Embryonic facial prominence (tissue), 1 donor: ENCODE measurements around the gene PAXX.

ENCODE experiments used
- DNase-seq: peaks from one replicate; pipeline ENCODE4 v3.0.0-alpha.2; 2016; ENCODE audit errors: extremely low spot score

PAXX gene

DNA sequence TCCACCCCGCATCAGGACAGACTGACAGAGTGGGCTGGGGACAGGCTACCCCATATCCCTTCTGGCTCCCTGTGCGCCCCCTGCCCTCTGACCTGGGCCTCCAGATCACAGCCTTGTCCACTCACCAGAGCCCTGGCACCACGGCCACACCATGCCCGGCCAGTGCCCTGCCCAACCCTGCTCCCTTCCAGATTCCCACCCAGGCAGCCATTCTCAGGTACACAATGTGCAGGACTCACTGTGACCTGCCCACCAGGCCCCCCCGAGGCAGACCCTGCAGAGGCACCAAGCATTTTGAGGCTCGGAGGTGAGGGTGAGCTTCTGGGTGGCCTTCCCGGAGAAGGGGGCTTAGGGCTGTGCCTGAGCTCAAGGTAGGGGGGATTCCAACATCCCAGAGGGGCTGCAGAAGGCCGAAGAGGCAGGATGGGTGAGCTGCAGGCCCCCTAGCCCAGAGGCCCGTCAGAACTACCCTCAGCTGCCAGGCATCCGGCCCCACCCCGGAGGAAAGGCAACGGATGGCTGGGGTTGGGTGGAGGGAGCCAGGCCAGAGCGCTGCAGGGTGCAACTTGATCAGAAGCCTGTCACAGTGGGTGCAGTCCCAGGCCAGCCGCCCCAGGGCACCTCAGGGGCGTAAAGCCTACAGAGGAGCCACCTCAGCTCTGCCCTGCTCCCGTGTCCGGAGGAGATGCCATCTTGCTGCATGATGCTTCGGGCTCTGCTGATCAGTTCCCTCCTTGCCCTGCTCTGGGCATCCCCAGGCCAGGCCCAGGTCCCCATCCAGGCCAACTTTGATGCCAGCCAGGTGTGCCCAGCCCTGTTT lies 9.8 kb upstream of the PAXX start, which contains the start of gene LCNL1:
Gene LCNL1 (plus strand): TSS at position 762 of the 820 bp plus-strand sequence. CDS start 594 bp downstream, outside the sequence.
- DNase-seq = no peak

DNA sequence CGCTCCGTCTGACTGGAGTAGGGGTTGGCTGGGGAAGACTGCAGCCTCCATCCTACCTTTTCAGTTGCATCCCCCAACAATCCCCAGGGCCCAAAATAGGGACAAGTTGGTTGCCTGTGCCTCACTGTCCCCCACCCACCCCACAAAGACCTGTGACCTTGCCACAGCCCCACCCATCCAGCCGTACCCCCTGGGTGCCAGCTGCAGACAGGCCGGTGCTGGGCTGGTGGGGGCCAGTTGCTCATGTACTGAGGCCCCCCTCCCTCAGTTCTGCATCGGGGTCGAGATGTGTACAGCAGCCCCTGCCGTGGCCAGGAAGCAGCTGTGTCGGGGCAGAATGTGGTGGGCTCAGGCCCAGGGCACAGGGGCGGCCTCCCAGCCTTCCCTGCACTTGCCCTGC lies 9.1 kb upstream of the PAXX start:
- no peak for DNase-seq

DNA sequence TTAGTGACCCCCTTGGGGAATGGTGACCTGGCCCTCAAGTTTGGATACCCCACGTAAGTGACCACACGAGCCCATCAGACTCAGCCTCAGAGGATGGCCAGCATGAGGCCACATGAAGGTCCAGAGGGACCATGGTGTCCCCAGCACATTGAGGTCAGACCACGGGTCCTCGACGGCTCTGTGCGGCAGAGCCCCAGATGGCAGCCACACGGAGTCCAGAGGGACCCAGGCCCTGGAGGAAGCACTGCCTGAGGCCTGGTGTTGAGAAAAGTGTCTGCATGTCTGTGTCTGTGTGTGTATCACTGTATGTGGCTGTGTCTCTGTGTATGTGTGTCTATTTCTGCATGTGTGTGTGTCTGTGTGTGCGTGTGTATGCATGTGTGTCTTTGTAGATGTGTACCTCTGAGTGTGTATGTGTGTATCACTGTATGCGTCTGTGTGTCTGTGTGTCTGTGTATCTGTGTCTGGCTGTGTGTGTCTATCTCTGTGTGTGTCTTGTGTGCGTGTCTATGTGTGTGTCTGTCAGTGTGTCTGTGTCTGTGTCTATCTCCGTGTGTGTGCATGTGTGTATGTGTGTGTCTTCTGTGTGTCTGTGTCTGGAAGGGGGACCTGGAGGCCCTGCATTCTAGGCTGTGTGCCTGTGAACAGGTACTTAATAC lies 8.4 kb upstream of the PAXX start:
- no peak for DNase-seq

DNA sequence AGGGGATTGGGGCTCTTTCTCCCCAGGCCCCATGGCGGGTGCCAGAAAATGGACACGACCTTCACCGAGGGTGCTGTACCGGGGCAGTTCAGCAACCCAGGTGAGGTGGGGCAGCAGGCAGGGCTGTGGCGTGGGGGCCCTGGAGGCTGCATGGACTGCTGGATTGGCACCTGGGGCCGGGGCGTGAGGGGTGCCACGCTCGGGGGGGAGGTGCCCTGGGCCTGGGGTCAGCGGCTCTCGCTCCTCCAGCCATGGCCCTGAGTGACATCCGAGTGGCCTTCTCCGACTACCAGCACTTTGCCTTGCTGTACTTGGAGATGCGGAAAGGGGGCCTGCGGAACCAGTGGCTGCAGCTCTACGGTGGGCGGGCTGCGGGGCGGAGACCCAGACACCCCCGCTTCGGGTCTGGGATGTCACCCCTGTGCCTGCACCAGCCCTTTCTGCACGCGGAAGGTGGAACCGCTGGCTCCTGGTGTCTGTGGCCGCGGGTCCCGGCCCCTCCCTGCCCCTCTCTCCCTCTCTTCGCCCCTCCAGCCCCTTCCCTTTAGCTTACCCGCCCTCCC lies 7.7 kb upstream of the PAXX start:
- DNase-seq = no peak

DNA sequence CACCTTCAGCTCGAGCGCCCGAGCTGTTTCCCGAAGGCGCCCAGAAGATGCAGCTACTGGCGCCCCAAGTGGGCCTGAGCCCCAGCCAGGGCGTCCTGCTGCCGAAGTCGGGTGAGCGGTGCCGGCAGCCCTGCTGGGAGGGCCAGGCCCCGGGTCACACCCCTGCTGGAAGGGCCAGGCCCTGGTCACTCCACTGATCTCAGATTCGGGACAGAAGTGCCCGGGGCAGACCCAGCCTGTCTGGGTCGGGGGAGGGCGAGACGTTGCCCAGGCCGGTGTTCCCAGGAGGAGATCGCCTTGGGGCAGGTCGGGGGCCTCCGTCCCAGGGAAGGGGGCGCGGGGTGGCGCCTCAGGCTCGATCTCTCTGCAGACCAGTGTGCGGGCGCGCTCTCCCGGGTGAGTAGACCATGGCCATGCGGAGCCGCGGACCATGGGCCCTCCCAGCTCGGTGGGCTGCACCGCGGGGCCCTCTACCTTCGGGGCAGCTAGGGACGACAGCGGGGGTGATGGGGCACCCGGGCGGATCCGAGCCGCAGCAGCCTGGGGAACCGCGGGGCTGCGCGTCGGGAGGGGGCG lies 7.1 kb upstream of the PAXX start:
- DNase-seq = no peak

DNA sequence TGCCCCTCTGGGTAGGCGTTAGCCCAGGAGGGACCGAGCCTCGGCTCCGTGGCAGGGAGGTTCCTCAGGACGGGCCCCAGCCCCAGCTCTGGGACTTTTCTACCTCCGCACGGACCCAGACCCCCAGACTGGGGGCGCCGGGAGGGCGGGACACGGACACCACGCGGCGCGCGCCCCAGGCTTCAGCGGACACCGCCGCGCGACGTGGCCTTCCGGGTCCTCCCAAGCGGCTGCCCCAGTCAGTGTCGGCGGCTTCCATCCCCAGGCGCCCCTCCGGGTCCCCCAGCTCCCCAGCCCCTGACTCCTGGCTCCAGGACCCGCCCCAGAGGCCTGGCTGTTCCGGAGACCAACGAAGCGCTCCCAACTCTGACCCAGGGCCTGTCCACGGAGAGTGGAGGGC lies 6.4 kb upstream of the PAXX start:
- no peak for DNase-seq

DNA sequence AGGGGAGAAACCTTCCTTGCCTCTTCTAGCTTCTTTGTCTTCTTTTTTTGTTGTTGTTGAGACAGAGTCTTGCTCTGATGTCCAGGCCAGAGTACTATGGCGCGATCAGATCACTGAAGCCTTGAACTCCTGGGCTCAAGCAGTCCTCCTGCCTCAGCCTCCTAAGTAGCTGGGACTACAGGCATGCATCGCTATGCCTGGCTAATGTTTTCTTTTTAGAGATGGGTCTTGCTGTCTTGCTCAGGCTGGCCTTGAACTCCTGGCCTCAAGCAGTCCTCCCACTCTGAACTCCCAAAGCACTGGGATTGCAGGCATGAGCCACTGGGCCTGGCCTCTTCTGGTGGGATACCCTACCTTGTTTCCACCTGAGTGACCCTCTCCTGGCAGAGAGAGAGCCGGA lies 3.4 kb upstream of the PAXX start:
- DNase-seq = no peak

DNA sequence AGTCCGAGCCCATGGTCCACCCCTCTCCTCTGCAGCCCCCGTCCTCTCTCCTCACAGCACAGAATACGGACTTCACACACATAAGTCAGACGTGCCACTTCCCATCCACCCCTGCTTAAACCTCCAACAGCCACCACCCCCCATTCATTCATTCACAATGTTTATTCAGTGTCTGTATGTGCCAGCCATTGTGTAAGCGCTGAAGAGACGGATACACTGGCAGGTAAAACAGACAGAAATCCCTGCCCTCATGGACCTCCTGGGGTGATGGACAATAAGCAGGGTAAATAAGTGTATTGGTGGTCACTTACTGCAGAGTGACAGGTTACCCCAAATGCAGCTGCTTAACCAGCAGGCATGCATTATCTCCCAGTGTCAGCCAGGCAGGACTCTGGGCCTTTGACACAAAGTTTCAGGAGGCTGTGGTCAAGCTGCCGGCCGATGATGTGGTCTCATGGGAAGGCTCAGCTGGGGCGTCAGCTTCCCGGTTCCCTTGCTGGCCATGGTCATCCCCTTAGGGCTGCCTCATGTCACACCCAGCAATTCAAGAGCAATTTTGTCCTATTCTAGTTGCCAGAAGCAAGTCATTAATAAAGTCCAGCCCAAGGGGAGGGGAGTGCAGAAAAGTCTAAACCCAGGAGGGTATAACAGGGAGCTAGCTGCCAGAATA lies 1.8 kb upstream of the PAXX start:
- no peak for DNase-seq

DNA sequence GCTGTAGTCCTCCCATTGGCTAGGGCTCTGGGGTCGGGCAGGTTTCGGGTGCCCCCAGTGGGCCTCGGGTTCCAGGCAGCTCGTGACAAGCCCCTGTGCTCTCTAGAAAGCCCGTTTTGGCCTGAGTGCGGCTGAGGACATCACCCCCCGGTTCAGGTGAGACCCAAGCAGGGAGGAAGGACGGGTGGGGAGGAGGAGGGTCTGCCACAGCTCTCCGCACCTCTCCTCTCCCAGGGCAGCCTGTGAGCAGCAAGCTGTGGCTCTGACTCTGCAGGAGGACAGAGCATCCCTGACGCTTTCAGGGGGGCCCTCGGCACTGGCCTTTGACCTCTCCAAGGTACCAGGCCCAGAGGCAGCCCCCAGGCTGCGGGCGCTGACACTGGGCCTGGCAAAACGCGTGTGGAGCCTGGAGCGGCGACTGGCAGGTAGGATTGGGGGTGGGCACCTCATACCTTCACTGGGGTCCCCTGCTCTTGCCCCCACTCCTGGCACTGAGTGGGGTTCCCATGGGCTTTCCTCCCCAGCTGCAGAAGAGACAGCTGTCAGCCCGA lies 672 bp downstream of the PAXX start:
- DNase-seq = no peak

DNA sequence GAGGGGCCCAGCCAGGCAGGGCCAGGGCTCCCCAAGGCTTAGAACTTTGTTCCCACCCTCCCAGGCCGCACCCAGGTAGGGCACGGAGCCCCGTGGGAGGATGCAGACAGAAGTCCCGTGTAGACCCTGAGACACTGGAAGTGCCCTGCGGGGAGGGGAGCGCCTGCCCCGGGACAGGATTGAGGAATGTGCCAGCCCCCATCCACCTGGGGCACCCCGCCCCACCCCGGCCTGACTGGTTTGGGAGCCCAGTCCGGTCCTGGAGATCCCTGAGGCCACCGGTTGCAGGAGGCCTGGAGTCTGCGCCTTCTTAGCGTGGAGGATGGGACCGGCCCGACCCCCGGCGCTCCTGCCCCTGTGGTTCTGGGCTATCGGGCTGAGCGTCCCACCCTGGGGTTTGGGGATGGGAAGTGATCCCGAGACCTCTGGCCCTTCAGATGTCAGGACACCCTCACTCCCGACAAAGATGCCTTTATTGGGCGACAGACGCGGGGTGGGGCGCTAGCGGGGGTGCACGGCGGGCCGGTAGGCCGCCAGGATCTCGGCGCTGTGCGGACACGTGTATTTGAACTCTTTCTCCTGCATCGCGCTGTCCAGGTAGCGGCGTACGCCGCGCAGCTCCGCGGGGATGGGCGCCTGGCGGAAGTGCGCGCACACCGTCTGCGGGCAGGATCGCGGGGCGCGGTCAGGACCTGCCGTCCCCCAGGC lies 2.1 kb downstream of the PAXX start:
- DNase-seq = no peak

DNA sequence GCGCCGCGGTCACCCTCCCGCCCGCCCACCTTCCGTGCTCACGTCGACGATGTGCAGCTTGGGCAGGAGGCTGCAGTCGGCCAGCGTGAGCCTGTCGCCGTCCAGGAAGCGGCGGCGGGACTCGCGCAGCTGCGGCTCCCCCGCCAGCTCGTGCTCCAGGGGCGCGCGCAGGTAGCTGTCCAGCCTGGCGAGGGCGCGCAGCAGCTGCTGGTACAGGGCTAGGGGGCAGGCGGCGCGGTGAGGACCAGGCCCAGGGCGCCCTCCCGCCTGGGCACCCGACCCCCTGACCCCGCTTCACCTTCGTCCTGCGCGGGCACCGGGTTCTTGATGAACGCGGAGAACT lies 2.6 kb downstream of the PAXX start:
- no peak for DNase-seq

DNA sequence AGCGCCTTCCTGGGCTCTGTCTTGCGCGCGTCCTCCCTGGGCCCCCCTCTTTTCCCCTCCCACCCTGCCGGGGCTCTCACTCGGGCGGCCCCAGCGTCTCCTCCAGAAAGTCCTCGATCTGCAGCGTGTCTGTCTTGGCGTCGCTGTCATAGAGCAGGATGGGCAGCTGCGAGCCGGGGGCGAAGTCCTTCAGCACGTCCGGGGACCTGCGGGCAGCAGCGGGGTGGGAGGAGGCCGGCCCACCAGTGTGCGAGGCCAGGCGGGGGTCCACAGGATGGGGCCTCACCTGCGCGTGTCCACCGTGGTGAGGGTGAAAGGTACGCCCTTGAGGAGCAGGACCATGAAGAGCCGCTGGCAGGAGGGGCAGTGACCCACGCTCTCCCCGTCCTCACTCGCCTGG lies 3.1 kb downstream of the PAXX start:
- DNase-seq = no peak

DNA sequence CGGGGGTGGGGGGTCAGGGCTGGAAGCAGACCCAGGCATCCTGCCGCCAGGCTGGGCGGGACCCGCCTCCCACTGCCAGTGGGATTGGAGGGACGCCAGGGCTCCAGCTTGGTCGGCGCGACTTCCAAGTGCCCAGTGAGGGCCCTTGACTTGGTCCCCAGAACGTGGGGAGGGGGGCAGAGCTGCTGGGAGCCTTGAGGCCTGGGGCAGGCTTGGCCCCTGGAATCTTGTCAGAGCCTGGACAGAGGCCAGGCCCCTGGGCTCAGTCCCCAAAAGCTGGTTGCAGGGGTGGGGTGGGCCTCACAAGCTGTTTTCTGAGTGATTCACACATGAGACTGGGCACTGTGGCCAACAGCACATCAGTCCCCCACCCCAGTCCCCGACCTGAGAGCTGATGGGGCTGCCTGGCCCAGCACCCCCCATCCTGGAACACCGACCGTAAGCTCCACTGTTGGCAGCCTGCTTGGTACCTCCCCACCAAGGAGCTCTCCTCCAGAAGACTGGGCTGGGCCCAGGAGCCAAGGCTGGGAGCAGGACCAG lies 3.6 kb downstream of the PAXX start:
- DNase-seq = no peak

DNA sequence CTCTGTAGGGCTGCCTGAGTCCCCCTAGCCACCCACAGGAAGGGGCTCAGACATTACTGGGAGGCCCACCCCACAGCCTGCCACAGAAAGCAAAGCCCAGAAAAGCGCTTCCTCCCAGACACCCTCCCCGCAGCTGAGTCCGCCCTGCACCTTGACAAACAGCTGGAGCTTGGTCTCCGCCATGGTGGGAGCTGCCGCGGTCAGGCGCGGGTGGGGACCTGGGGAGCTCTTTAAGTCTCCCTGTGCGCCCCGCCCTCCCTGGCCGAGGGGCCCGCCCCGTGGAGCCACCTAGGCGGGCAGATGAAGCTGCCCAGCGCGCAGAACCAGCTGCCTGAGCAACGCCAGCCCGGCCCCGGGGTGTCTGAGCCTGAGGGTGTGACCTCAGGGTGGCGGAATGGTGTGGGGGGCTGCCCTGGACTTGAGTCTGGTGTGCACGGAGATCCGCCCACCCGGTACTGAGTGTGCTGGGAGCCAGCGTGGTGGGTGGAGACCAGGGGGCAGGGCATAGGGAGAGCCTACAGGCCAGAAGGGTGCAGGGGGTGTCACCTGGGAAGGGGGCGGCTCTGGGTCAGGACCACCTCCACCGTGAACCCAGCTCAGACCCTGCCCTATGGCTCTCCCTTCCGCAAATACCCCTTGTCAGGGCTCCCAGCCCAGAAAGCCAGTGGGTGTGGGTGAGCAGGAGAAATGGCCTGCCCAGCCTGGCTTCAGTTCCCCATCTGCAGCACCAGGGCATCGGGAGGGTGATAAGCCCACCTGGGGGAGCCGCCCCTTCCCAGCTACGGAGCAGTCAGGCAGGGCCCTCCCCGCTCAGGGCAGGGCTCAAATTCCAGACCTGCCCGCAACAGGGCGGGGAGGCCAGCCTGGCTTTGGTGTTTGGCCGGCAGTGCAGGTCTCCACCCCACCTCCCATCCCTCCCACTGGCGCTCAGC lies 4.4 kb downstream of the PAXX start, which contains the start of gene CLIC3:
Gene CLIC3 (minus strand): TSS at position 208 of the 932 bp plus-strand sequence. CDS start 25 bp downstream, at position 183.
- DNase-seq = no peak

DNA sequence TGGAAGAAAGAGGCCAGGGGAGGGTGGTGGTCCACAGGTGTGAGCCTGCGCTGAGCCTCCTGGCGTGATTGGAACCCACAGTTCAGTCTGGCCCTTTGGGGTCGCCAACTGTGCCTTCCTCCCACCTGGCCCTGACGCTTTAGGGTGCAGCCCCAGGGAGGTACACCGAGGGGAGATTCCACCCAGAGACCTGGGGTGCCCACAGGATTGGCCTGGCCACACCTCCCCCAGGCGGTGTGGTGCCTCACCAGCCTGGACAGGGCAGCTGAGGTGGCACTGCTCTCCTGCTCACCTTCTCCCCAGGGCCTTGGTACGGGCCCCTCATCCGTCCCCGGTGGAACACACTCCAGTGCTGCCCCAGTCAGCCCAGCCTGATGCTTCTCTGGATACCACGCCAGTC lies 5.1 kb downstream of the PAXX start:
- no peak for DNase-seq

DNA sequence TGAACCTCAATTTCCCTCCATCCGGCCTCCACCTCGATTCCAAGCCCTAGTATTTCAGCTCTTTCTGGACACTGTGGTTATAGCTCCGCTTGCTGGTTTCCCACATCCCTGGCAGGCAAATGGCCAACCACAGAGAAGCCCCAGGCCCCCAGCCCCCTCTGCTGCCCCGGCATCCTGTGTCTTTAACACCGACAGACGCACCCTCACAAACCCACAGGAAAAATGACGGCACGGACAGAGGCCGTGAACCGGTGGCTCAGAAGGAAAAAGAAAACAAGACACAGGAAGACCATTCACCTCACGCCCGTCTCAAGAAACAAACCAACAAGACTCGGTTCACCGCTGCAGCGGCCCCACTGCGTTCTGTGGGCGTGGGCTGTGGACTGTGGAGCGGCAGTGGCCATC lies 5.6 kb downstream of the PAXX start:
- no peak for DNase-seq

DNA sequence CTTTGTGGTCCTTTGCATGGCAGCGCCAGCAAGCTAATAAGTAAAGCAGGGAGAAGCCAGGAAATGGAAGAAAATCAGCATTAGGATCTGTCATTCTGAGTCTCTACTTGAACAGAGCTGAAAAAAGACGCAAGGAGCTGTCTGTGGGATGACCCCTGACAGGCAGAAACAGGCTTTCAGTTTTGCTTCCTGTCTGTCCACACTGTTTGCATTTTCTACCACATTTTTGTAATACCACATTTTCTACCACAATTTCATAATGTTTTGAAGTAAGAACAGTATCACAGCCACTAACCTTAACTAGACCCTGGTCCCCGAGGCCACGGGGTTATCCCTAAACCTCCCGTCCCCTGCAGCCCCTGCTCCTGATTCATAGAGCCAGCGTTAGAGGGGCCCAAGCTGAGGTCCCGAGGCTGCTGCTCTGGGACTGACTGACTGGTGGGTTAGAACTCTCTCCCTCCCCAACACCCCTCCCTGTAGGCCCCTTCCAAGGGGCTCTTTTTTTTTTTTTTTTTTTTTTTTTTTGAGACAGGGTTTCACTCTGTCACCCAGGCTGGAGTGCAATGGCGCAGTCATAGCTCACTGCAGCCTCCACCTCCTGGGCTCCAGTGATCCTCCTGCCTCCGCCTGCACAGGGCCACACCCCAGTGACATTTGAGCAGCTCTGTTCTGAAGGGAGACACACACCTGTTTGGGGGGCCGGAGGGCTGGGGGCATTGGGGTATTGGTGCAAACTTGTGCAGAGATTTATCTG lies 8.1 kb downstream of the PAXX start:
- no peak for DNase-seq

DNA sequence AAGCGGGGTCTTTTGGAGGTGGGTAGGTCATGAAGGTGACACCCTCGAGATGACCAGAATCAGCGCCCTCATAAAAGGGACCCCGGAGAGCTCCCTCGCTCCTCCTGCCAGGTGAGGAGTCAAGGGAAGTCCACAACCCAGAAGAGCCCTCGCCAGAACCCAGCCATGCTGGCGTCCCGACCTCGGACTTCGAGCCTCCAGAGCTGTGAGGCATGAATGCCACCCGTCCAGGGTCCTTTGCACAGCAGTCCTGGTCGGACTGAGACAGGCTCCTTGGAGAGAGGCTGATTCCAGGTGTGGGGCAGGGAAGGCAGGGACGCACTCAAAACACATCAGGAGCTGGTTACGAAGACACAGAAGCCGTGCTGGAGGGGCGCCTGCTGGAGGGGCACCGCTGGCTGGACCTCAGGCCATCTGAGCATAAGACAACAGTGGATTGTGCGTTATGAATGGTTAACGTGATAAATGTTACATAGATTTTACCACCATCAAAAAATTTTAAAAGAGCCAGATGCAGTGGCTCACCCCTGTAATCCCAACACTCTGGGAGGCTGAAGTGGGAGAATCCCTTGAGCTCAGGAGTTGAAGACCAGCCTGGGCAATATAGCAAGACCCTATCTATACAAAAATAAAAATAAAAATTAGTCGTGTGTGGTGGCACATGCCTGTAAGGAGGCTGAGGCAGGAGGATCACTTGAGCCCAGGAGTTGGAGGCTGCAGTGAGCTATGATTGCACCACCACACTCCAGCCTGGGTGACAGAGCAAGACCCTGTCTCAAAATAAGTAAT lies 9.8 kb downstream of the PAXX start:
- DNase-seq = no peak
